ENCODE data around the gene YPEL3. TPM values are rescaled to one million over a fixed set of nuclear protein-coding genes. Genes with fewer than 3 reads are reported as not detected.
"Not testable (repeated sequence)": the region's sequence is repeated elsewhere in the genome, so short reads cannot be mapped to it uniquely, and the experiment has no call there.

YPEL3 gene
- total RNA-seq, 1 experiment from 2014 or later = 52.7 TPM

GRCh38 chr16:30114833-30115232 is 18.8 kb upstream of the YPEL3 start:
- not testable (repeated sequence) for H3K4me1 Mint-ChIP-seq; DNase-seq (ENCODE audit: low spot score); H3K4me3 Mint-ChIP-seq; H3K27me3 Mint-ChIP-seq (ENCODE audit: low read depth); H3K27ac Mint-ChIP-seq; H3K9me3 Mint-ChIP-seq; ATAC-seq; H3K36me3 Mint-ChIP-seq
- 0 out of 2 replicates have a peak, but pooled peaks have one; percentile 37 for TF ChIP-seq ZNF121 (CRISPR knock-in tag; IDR thresholded peaks at IDR 0.05)
- CTCF ChIA-PET = interaction anchor here (1.2 to 6.9 kb wide), 2 partner anchors 24 to 501 kb away, joined by 4 to 129 read pairs; partner anchors contain the start of gene TBX6
- POLR2A ChIA-PET = interaction anchor here (0.6 kb wide), 1 partner anchor 1161 kb away, joined by 4 read pairs; no protein-coding TSS in a partner anchor

GRCh38 chr16:30114411-30114810 is 18.4 kb upstream of the YPEL3 start:
- ChIA-PET POLR2A (interaction anchor here (0.6 to 0.9 kb wide), 2 partner anchors 22 to 1161 kb away, joined by 3 to 4 read pairs; partner anchors contain the start of gene TBX6), CTCF (interaction anchor here (1.2 to 6.9 kb wide), 3 partner anchors 12 to 501 kb away, joined by 4 to 129 read pairs (median 33); partner anchors contain the start of gene TBX6)
- no peak for TF ChIP-seq TP53 (CRISPR knock-in tag; IDR thresholded peaks at IDR 0.05)
- no peak for TF ChIP-seq ZNF671 (CRISPR knock-in tag; IDR thresholded peaks at IDR 0.05)
- TF ChIP-seq OVOL2 (CRISPR knock-in tag; IDR thresholded peaks at IDR 0.05; ENCODE audit: borderline replicate concordance) = no peak
- no peak for TF ChIP-seq ELF4 (CRISPR knock-in tag; IDR thresholded peaks at IDR 0.05; ENCODE audit: low read depth)
- no peak for TF ChIP-seq SMAD3 (CRISPR knock-in tag; IDR thresholded peaks at IDR 0.05; ENCODE audit: borderline replicate concordance)
- no peak for TF ChIP-seq TCF7 (CRISPR knock-in tag; IDR thresholded peaks at IDR 0.05; ENCODE audit: low read depth)
- Mint-ChIP-seq H3K36me3 (peaks cover 2% of the 10 kb centered on the region; the same call in 1 of the 2 replicates), H3K27ac (no peak overlapping the region), H3K27me3 (ENCODE audit: low read depth) (no peaks in the 10 kb centered on the region), H3K4me3 (no peak overlapping the region), H3K9me3 (no peaks in the 10 kb centered on the region), H3K4me1 (peaks cover 3% of the 10 kb centered on the region)
- ATAC-seq (no peak), DNase-seq (ENCODE audit: low spot score) (no peak)

GRCh38 chr16:30113711-30114333 is 17.8 kb upstream of the YPEL3 start:
- DNase-seq (ENCODE audit: low spot score) (no peak), ATAC-seq (no peak)
- ChIA-PET CTCF (interaction anchor here (0.6 to 6.9 kb wide), 8 partner anchors 11 to 316 kb away, joined by 3 to 129 read pairs (median 16); partner anchors contain the start of genes CORO1A, DCTPP1, TBX6 and ZNF48), POLR2A (interaction anchor here (0.9 kb wide), 1 partner anchor 22 kb away, joined by 3 read pairs; the partner anchor contains the start of gene TBX6)
- Mint-ChIP-seq H3K9me3 (no peaks in the 10 kb centered on the region), H3K27ac (no peak overlapping the region), H3K4me1 (peaks cover 3% of the 10 kb centered on the region), H3K36me3 (no peaks in the 10 kb centered on the region; the same call in 1 of the 2 replicates), H3K4me3 (no peak overlapping the region), H3K27me3 (ENCODE audit: low read depth) (no peaks in the 10 kb centered on the region)
- TF ChIP-seq ATF3 (CRISPR knock-in tag; conservative IDR thresholded peaks at IDR 0.05) = no peak
- no peak for TF ChIP-seq ELF4 (CRISPR knock-in tag; IDR thresholded peaks at IDR 0.05; ENCODE audit: low read depth)
- no peak for TF ChIP-seq SMAD4 (CRISPR knock-in tag; IDR thresholded peaks at IDR 0.05)
- TF ChIP-seq TP53 (CRISPR knock-in tag; IDR thresholded peaks at IDR 0.05) = no peak

GRCh38 chr16:30113031-30113710 is 17.2 kb upstream of the YPEL3 start, which contains the start of gene GDPD3:
TSS of gene GDPD3 (minus strand) at chr16:30113537. CDS start at chr16:30113478, 59 bp downstream.
- DNase-seq (ENCODE audit: low spot score) (no peak), ATAC-seq (no peak; the same call in 1 of the 2 replicates)
- no peaks in the 10 kb centered on the region for H3K9me3 Mint-ChIP-seq
- H3K36me3 Mint-ChIP-seq = no peaks in the 10 kb centered on the region; the same call in 1 of the 2 replicates
- CTCF ChIA-PET = interaction anchor here (0.6 to 6.9 kb wide), 31 partner anchors 8 to 545 kb away, joined by 3 to 129 read pairs (median 10); partner anchors contain the start of genes ALDOA, CD2BP2, CORO1A and DCTPP1
- no peak within 1 kb of the TSS for H3K4me3 Mint-ChIP-seq
- H3K27me3 Mint-ChIP-seq (ENCODE audit: low read depth) = no peaks in the 10 kb centered on the region
- POLR2A ChIA-PET = interaction anchor here (0.9 kb wide), 1 partner anchor 21 kb away, joined by 3 read pairs; the partner anchor contains the start of gene TBX6
- H3K27ac Mint-ChIP-seq = no peak within 1 kb of the TSS
- H3K4me1 Mint-ChIP-seq = peaks cover 3% of the 10 kb centered on the region
- TF ChIP-seq STAT6 (CRISPR knock-in tag; conservative IDR thresholded peaks at IDR 0.05; ENCODE audit: low read depth) (no peak), IRF2 (CRISPR knock-in tag; IDR thresholded peaks at IDR 0.05; ENCODE audit: borderline replicate concordance, low read depth) (no peak), CTCF (IDR thresholded peaks at IDR 0.05) (no peak), CDX4 (CRISPR knock-in tag; IDR thresholded peaks at IDR 0.05; ENCODE audit: borderline replicate concordance) (no peak), ZNF396 (CRISPR knock-in tag; IDR thresholded peaks at IDR 0.05; ENCODE audit: borderline replicate concordance) (no peak), PRDM15 (CRISPR knock-in tag; IDR thresholded peaks at IDR 0.05) (no peak), CBFB (CRISPR knock-in tag; IDR thresholded peaks at IDR 0.05; ENCODE audit: low read depth) (no peak)

Data from WTC11 (cell line).